H1 (cell line): ENCODE measurements around the gene MEF2C. TPM values are rescaled to one million over a fixed set of nuclear protein-coding genes. Genes with fewer than 3 reads are reported as not detected.

Experiments
- CTCF ChIA-PET: fragments of 300-600 bp; sonication (Branson Sonifier 250); formaldehyde crosslinking; loops from one replicate; lab custom pipeline; 2021; ENCODE audit not compliant: partially characterized antibody; lab: Charles Lee
- POLR2A ChIA-PET: fragments of 300-600 bp; sonication (Branson Sonifier 250); formaldehyde crosslinking; loops from one replicate; lab custom pipeline; 2021; ENCODE audit warnings: inconsistent platforms; ENCODE audit not compliant: partially characterized antibody; lab: Charles Lee
- DNase-seq, 2 experiments: peaks; one replicate each; pipeline versions ENCODE4 v3.0.0 to v3.0.0-alpha.2; 2010 to 2022; ENCODE audit warnings: low spot score in 2 of 2, low read depth in 1 of 2, mixed read lengths in 1 of 2
- FAIRE-seq: peaks from 2 replicates; lab custom pipeline; 2011; peaks lifted over from hg19 to GRCh38; lab: Jason Lieb, UNC
- H2AFZ ChIP-seq: 2 replicates; pipeline ENCODE4 v1.8.1; 2012; ENCODE audit warnings: low read length, inconsistent platforms
- H2AK5ac ChIP-seq: 2 replicates; pipeline ENCODE4 v1.6.1; 2013; ENCODE audit warnings: low read depth, low read length
- H2BK120ac ChIP-seq: replicated peaks from 2 replicates; pipeline ENCODE3; 2013; ENCODE audit warnings: low read depth, low read length, inconsistent platforms
- H2BK12ac ChIP-seq: 2 replicates; pipeline ENCODE4 v1.6.1; 2013; ENCODE audit warnings: low read depth, low read length
- H2BK15ac ChIP-seq: 2 replicates; pipeline ENCODE4 v1.6.1; 2013; ENCODE audit warnings: low read length
- H2BK20ac ChIP-seq: 2 replicates; pipeline ENCODE4 v1.6.1; 2013; ENCODE audit warnings: low read length
- H2BK5ac ChIP-seq: 2 replicates; pipeline ENCODE4 v1.6.1; 2013; ENCODE audit warnings: low read depth, low read length
- H3K14ac ChIP-seq: 2 replicates; pipeline ENCODE4 v1.6.1; 2013; ENCODE audit warnings: inconsistent platforms; ENCODE audit not compliant: insufficient read length
- H3K18ac ChIP-seq: 2 replicates; pipeline ENCODE4 v1.6.1; 2013; ENCODE audit warnings: low read length; ENCODE audit errors: extremely low read depth
- H3K23ac ChIP-seq: 2 replicates; pipeline ENCODE4 v1.6.1; 2013; ENCODE audit warnings: inconsistent platforms; ENCODE audit not compliant: insufficient read length
- H3K23me2 ChIP-seq: 2 replicates; pipeline ENCODE4 v1.6.1; 2013; ENCODE audit warnings: low read depth, low read length
- H3K27ac ChIP-seq: 2 replicates; pipeline ENCODE4 v1.6.1; 2011; ENCODE audit warnings: low read depth, low read length, inconsistent platforms
- H3K27me3 ChIP-seq, 4 experiments: replicated peaks in 1 of 4; 1 replicate in 1 of 4; 2 replicates in 3 of 4; pipeline versions ENCODE4 v1.6.1 to v1.8.1; 2011 to 2013; ENCODE audit warnings: low read length in 3 of 4, mild to moderate bottlenecking in 3 of 4, inconsistent platforms in 2 of 4, mixed read lengths in 2 of 4, moderate library complexity in 1 of 4; ENCODE audit not compliant: control insufficient read depth in 3 of 4, insufficient read depth in 3 of 4; ENCODE audit errors: extremely low read depth in 1 of 4
- H3K36me3 ChIP-seq, 4 experiments: 2 replicates each; pipeline versions ENCODE4 v1.6.1 to v1.8.1; 2011 to 2013; ENCODE audit warnings: mild to moderate bottlenecking in 4 of 4, low read length in 3 of 4, moderate library complexity in 2 of 4, control low read depth in 1 of 4, inconsistent platforms in 1 of 4; ENCODE audit not compliant: insufficient read depth in 4 of 4, control insufficient read depth in 2 of 4
- H3K4ac ChIP-seq: replicated peaks from 2 replicates; pipeline ENCODE3; 2013; ENCODE audit warnings: low read length, low read depth, mixed read lengths, inconsistent platforms; ENCODE audit not compliant: insufficient read length
- H3K4me1 ChIP-seq, 4 experiments: replicated peaks in 1 of 4; 1 replicate in 1 of 4; 2 replicates in 3 of 4; pipeline versions ENCODE4 v1.6.1 to v1.8.1; 2011 to 2013; ENCODE audit warnings: low read length in 3 of 4, inconsistent platforms in 2 of 4, mixed read lengths in 1 of 4; ENCODE audit not compliant: insufficient read depth in 4 of 4, control insufficient read depth in 3 of 4
- H3K4me2 ChIP-seq, 2 experiments: 2 replicates each; pipeline versions ENCODE4 v1.6.1 to v1.8.1; 2011 to 2013; ENCODE audit warnings: low read depth in 2 of 2, low read length in 2 of 2, control low read depth in 1 of 2, inconsistent platforms in 1 of 2, mild to moderate bottlenecking in 1 of 2; ENCODE audit not compliant: insufficient read depth in 1 of 2
- H3K4me3 ChIP-seq, 4 experiments: fragments of 200-600, 300-600 bp in 1 of 4; sonication (generic), shearing (Covaris generic), sonication (Bioruptor Twin) in 1 of 4; 2 replicates each; pipeline versions ENCODE4 v1.5.1 to v1.8.1; 2011 to 2016; ENCODE audit warnings: low read length in 4 of 4, low read depth in 3 of 4, control low read depth in 2 of 4, inconsistent platforms in 2 of 4, mild to moderate bottlenecking in 2 of 4, mixed read lengths in 1 of 4, moderate library complexity in 1 of 4; ENCODE audit not compliant: insufficient read depth in 2 of 4; ENCODE audit errors: extremely low read depth in 1 of 4
- H3K56ac ChIP-seq: replicated peaks from 2 replicates; pipeline ENCODE3; 2013; ENCODE audit warnings: low read depth, mild to moderate bottlenecking, mixed read lengths, low read length, inconsistent platforms; ENCODE audit not compliant: insufficient read length
- H3K79me1 ChIP-seq: 2 replicates; pipeline ENCODE4 v1.6.1; 2013; ENCODE audit warnings: low read depth, low read length, control low read depth
- H3K79me2 ChIP-seq, 2 experiments: 2 replicates each; pipeline versions ENCODE4 v1.6.1 to v1.8.1; 2012 to 2013; ENCODE audit warnings: low read length in 2 of 2, mild to moderate bottlenecking in 2 of 2, inconsistent platforms in 1 of 2; ENCODE audit not compliant: insufficient read depth in 2 of 2, control insufficient read depth in 1 of 2
- H3K9ac ChIP-seq, 4 experiments: replicated peaks in 1 of 4; 1 replicate in 1 of 4; 2 replicates in 3 of 4; pipeline versions ENCODE4 v1.6.1 to v1.8.1; 2011 to 2013; ENCODE audit warnings: low read depth in 3 of 4, low read length in 3 of 4, control low read depth in 2 of 4, mild to moderate bottlenecking in 2 of 4, moderate library complexity in 2 of 4, inconsistent platforms in 1 of 4; ENCODE audit errors: extremely low read depth in 1 of 4
- H3K9me3 ChIP-seq, 2 experiments: 2 replicates each; pipeline versions ENCODE4 v1.6.1 to v1.8.1; 2012 to 2013; ENCODE audit warnings: mild to moderate bottlenecking in 2 of 2, moderate library complexity in 2 of 2, control low read depth in 1 of 2, inconsistent platforms in 1 of 2, low read depth in 1 of 2, low read length in 1 of 2, mixed read lengths in 1 of 2; ENCODE audit not compliant: insufficient read depth in 2 of 2
- H4K20me1 ChIP-seq, 2 experiments: replicated peaks in 1 of 2; 2 replicates each; pipeline versions ENCODE3 to v1.8.1; 2011 to 2013; ENCODE audit warnings: inconsistent platforms in 2 of 2, low read length in 2 of 2, mild to moderate bottlenecking in 1 of 2; ENCODE audit not compliant: insufficient read depth in 2 of 2, control insufficient read depth in 1 of 2
- H4K5ac ChIP-seq: 2 replicates; pipeline ENCODE4 v1.6.1; 2013; ENCODE audit warnings: low read length, low read depth, mixed read lengths, inconsistent platforms; ENCODE audit not compliant: insufficient read length
- H4K8ac ChIP-seq: 2 replicates; pipeline ENCODE4 v1.8.0; 2013; ENCODE audit warnings: mild to moderate bottlenecking, moderate library complexity, low read length, inconsistent platforms; ENCODE audit not compliant: insufficient read depth; ENCODE audit errors: extremely low read depth
- H4K91ac ChIP-seq: replicated peaks from 2 replicates; pipeline ENCODE3; 2013; ENCODE audit warnings: low read length, mixed read lengths, inconsistent platforms; ENCODE audit not compliant: insufficient read length
- CBX8 ChIP-seq: fragments of 300-800, 300-1000 bp; sonication (generic); IDR thresholded peaks from 2 replicates; pipeline ENCODE4 v1.7.1; 2016; ENCODE audit warnings: low read depth, low read length, borderline replicate concordance
- FOSL1 ChIP-seq: IDR thresholded peaks from 2 replicates; pipeline ENCODE4 v1.6.1; 2011; ENCODE audit warnings: mild to moderate bottlenecking, low read depth, low read length, moderate library complexity; ENCODE audit not compliant: insufficient read depth
- GABPA ChIP-seq: IDR thresholded peaks from 2 replicates; pipeline ENCODE4 v1.6.1; 2011; ENCODE audit warnings: mild to moderate bottlenecking, low read length, moderate library complexity, borderline replicate concordance; ENCODE audit not compliant: insufficient read depth
- GTF2F1 ChIP-seq: IDR thresholded peaks from 2 replicates; pipeline ENCODE4 v1.6.1; 2012; ENCODE audit warnings: low read depth, low read length, improper control_type of control experiment, borderline replicate concordance
- HDAC6 ChIP-seq: IDR thresholded peaks from one replicate; pipeline ENCODE4 v1.7.1; 2012; ENCODE audit warnings: low read depth, mild to moderate bottlenecking, inconsistent platforms, low read length, moderate library complexity
- MAFK ChIP-seq: IDR thresholded peaks from 2 replicates; pipeline ENCODE4 v1.6.1; 2012; ENCODE audit warnings: low read depth, mild to moderate bottlenecking, improper control_type of control experiment, low read length
- NANOG ChIP-seq: IDR thresholded peaks from 2 replicates; pipeline ENCODE4 v1.6.1; 2011; ENCODE audit warnings: low read length, low read depth, mild to moderate bottlenecking, inconsistent platforms; ENCODE audit not compliant: insufficient read depth, poor library complexity, severe bottlenecking
- POLR2AphosphoS5 ChIP-seq: IDR thresholded peaks from 2 replicates; pipeline ENCODE4 v1.6.1; 2011; ENCODE audit warnings: low read depth, low read length
- RXRA ChIP-seq: IDR thresholded peaks from 2 replicates; pipeline ENCODE4 v1.6.1; 2011; ENCODE audit warnings: low read depth, mild to moderate bottlenecking, low read length, moderate library complexity; ENCODE audit not compliant: insufficient read depth
- SIX5 ChIP-seq: IDR thresholded peaks from 2 replicates; pipeline ENCODE4 v1.6.1; 2011; ENCODE audit warnings: mild to moderate bottlenecking, low read depth, low read length
- SP2 ChIP-seq: IDR thresholded peaks from 2 replicates; pipeline ENCODE4 v1.6.1; 2012; ENCODE audit warnings: mild to moderate bottlenecking, low read length, inconsistent platforms
- SRF ChIP-seq: IDR thresholded peaks from 2 replicates; pipeline ENCODE4 v1.6.1; 2011; ENCODE audit warnings: mild to moderate bottlenecking, low read depth, low read length, moderate library complexity
- SUZ12 ChIP-seq: fragments of 200-600 bp; sonication (generic); IDR thresholded peaks from 2 replicates; pipeline ENCODE4 v1.6.1; 2012; ENCODE audit warnings: mild to moderate bottlenecking, inconsistent platforms, low read length, moderate library complexity, mixed read lengths
- WGBS, 2 experiments: shearing (Covaris generic) in 1 of 2; methylation state at CpG; one replicate each; pipeline versions ENCODE4 v1.1.6 to v1.1.7; 2013 to 2015; ENCODE audit warnings: low lambda C conversion rate in 2 of 2, mixed read lengths in 2 of 2, inconsistent platforms in 1 of 2, low coverage in 1 of 2, missing lambda C conversion rate in 1 of 2; ENCODE audit not compliant: insufficient replicate concordance in 2 of 2, insufficient coverage in 1 of 2, insufficient read length in 1 of 2; ENCODE audit errors: extremely low coverage in 1 of 2, missing lambda C conversion rate in 1 of 2; 5-methylcytosine and 5-hydroxymethylcytosine counted together
- polyA plus RNA-seq, 7 experiments: library from polyadenylated mRNA; depleted of rRNA in 3 of 7; stranded (reverse) in 5 of 7; unstranded in 2 of 7; fragments of >200 nt in 5 of 7; fragments of 200-250 nt in 2 of 7; gene quantifications; 1 replicate in 5 of 7; 2 replicates in 1 of 7; 4 replicates in 1 of 7; pipeline versions ENCODE4 v1.2.1 to v1.2.3, GENCODE V29; 2011 to 2013; ENCODE audit warnings: missing spikeins in 2 of 7, mixed read lengths in 2 of 7
- total RNA-seq: library from RNA; stranded (reverse); fragmentation: NEBNext Ultra II Directional; extraction: Animal tissue kit (Norgen Biotek cat#: 25700); gene quantifications from 2 replicates; pipeline ENCODE4 v1.2.1, GENCODE V29; 2021
- TF ChIP-seq, protein P1 (sequence below): IDR thresholded peaks from 2 replicates; pipeline ENCODE4 v1.6.1; 2012; ENCODE audit warnings: inconsistent platforms

Gene MEF2C
- total and polyA plus RNA-seq, 2 of the 8 experiments (the other 6 are each of a cell fraction or from before 2014, with no cell fraction given): 0.59 to 0.99 TPM

DNA sequence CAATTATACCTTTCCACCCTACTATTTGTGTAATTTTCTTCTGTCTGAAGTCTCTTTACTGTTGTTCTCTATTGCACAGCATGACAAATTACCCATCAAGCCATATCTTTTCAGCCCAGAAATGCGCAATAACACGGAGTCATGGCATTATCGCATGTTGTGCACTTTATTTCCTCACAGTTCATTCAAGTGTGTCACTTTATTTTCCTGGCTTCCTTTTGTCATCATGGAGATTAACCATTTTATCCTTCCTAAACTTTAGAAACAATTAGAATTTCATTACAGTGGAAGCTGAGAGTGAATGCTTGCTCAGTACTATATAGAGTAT lies 41.3 kb upstream of the MEF2C start:
- ChIA-PET CTCF (no interaction called here), POLR2A (no interaction called here)
- no peak for FAIRE-seq
- no peak overlapping the region for H3K4me3 ChIP-seq
- H3K27ac ChIP-seq: no peak overlapping the region
- no peak overlapping the region for H2BK20ac ChIP-seq
- H2AFZ ChIP-seq: no peak overlapping the region
- no peak overlapping the region for H2AK5ac ChIP-seq
- no peak overlapping the region for H2BK15ac ChIP-seq
- no peak overlapping the region for H2BK120ac ChIP-seq
- H3K56ac ChIP-seq: no peak overlapping the region
- no peaks in the 10 kb centered on the region for H3K79me1 ChIP-seq
- H2BK5ac ChIP-seq: no peak overlapping the region
- H4K5ac ChIP-seq: no peak overlapping the region
- no peaks in the 10 kb centered on the region for H3K4me1 ChIP-seq
- H4K8ac ChIP-seq: no peak overlapping the region
- H3K4ac ChIP-seq: no peak overlapping the region
- no peaks in the 10 kb centered on the region for H4K20me1 ChIP-seq
- H3K23ac ChIP-seq: no peak overlapping the region
- H4K91ac ChIP-seq: no peak overlapping the region
- no peaks in the 10 kb centered on the region for H3K36me3 ChIP-seq
- no peak overlapping the region for H3K18ac ChIP-seq
- H3K14ac ChIP-seq: no peak overlapping the region
- no peak overlapping the region for H3K9ac ChIP-seq
- H3K4me2 ChIP-seq: no peak overlapping the region
- no peaks in the 10 kb centered on the region for H3K23me2 ChIP-seq
- H3K79me2 ChIP-seq: no peaks in the 10 kb centered on the region
- no peak overlapping the region for H2BK12ac ChIP-seq
- H3K9me3 ChIP-seq: no peaks in the 10 kb centered on the region
- H3K27me3 ChIP-seq: no peaks in the 10 kb centered on the region
- DNase-seq: no peak
- 89% methylated on average over 3 of the region's 3 CpGs; no CpG with 5 or more reads in 1 of the 2 experiments for WGBS, 2 experiments
- no peak for TF ChIP-seq GABPA
- no peak for TF ChIP-seq FOSL1
- TF ChIP-seq RXRA: no peak
- TF ChIP-seq GTF2F1: no peak
- no peak for TF ChIP-seq NANOG
- no peak for TF ChIP-seq HDAC6
- no peak for TF ChIP-seq SUZ12
- no peak for TF ChIP-seq POLR2AphosphoS5
- no peak for TF ChIP-seq SP2
- TF ChIP-seq SRF: no peak
- no peak for TF ChIP-seq CBX8
- no peak for TF ChIP-seq MAFK
- TF ChIP-seq SIX5: no peak
- TF ChIP-seq, protein P1, sequence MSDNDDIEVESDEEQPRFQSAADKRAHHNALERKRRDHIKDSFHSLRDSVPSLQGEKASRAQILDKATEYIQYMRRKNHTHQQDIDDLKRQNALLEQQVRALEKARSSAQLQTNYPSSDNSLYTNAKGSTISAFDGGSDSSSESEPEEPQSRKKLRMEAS: no peak
